Measurements from ENCODE around the gene SCAF8. TPM values are rescaled to one million over a fixed set of nuclear protein-coding genes. Genes with fewer than 3 reads are reported as not detected.
"Not testable (repeated sequence)": the region's sequence is repeated elsewhere in the genome, so short reads cannot be mapped to it uniquely, and the experiment has no call there.

The SCAF8 gene
- total RNA-seq, 2 experiments from 2014 or later, result 34.3 to 36.1 TPM

GRCh38 chr6:154806804-154807203, 73.6 kb downstream of the SCAF8 start:
- H3K9me3 Mint-ChIP-seq (ENCODE audit: low read depth), result no peaks in the 10 kb centered on the region
- H3K4me3 Mint-ChIP-seq, result no peak overlapping the region
- no peaks in the 10 kb centered on the region for H3K27me3 Mint-ChIP-seq
- no peak overlapping the region for H3K27ac Mint-ChIP-seq
- CTCF ChIA-PET, result interaction anchor here (0.9 to 5.5 kb wide), 4 partner anchors 33 to 133 kb away, joined by 3 to 55 read pairs (median 4); no protein-coding TSS in a partner anchor
- DNase-seq (no peak), ATAC-seq (no peak)
- H3K4me1 Mint-ChIP-seq, result no peaks in the 10 kb centered on the region
- peaks cover 36% of the 10 kb centered on the region for H3K36me3 Mint-ChIP-seq

- not testable (repeated sequence) for H3K27ac Mint-ChIP-seq; H3K27me3 Mint-ChIP-seq; H3K4me1 Mint-ChIP-seq; ATAC-seq; H3K9me3 Mint-ChIP-seq (ENCODE audit: low read depth); H3K4me3 Mint-ChIP-seq; DNase-seq
- CTCF ChIA-PET, result interaction anchor here (0.6 kb wide), 1 partner anchor 659 kb away, joined by 6 read pairs; no protein-coding TSS in a partner anchor
- peaks cover 41% of the 10 kb centered on the region for H3K36me3 Mint-ChIP-seq
These were observed 78.4 kb downstream of the SCAF8 start for GRCh38 chr6:154811663-154812062.

GRCh38 chr6:154814063-154814462, 80.8 kb downstream of the SCAF8 start:
- Mint-ChIP-seq H3K4me3 (no peak overlapping the region), H3K36me3 (peaks cover 45% of the 10 kb centered on the region), H3K27me3 (no peaks in the 10 kb centered on the region), H3K4me1 (no peaks in the 10 kb centered on the region), H3K9me3 (ENCODE audit: low read depth) (no peaks in the 10 kb centered on the region), H3K27ac (no peak overlapping the region)
- ATAC-seq (no peak), DNase-seq (no peak)
- CTCF ChIA-PET, result no interaction called here

- CTCF ChIA-PET, result interaction anchor here (2.5 kb wide), 1 partner anchor 141 kb away, joined by 5 read pairs; no protein-coding TSS in a partner anchor
- Mint-ChIP-seq H3K4me1 (no peaks in the 10 kb centered on the region), H3K27ac (no peak overlapping the region), H3K27me3 (no peaks in the 10 kb centered on the region), H3K9me3 (ENCODE audit: low read depth) (no peaks in the 10 kb centered on the region), H3K4me3 (no peak overlapping the region), H3K36me3 (peaks cover 38% of the 10 kb centered on the region)
- ATAC-seq, result no peak
- DNase-seq, result no peak
These were observed 83.0 kb downstream of the SCAF8 start for GRCh38 chr6:154815938-154816820.

- Mint-ChIP-seq H3K9me3 (ENCODE audit: low read depth) (no peaks in the 10 kb centered on the region), H3K27me3 (no peaks in the 10 kb centered on the region), H3K4me3 (no peak overlapping the region), H3K4me1 (no peaks in the 10 kb centered on the region), H3K27ac (no peak overlapping the region), H3K36me3 (peaks cover 44% of the 10 kb centered on the region)
- ATAC-seq, result no peak
- CTCF ChIA-PET, result no interaction called here
- no peak for DNase-seq
These were observed 87.9 kb downstream of the SCAF8 start for GRCh38 chr6:154821099-154821498.

- H3K4me1 Mint-ChIP-seq, result no peaks in the 10 kb centered on the region
- H3K27me3 Mint-ChIP-seq, result no peaks in the 10 kb centered on the region
- peaks cover 44% of the 10 kb centered on the region for H3K36me3 Mint-ChIP-seq
- no peak for ATAC-seq
- no peak overlapping the region for H3K4me3 Mint-ChIP-seq
- no peak overlapping the region for H3K27ac Mint-ChIP-seq
- DNase-seq, result no peak
- CTCF ChIA-PET, result no interaction called here
- no peaks in the 10 kb centered on the region for H3K9me3 Mint-ChIP-seq (ENCODE audit: low read depth)
These were observed 88.4 kb downstream of the SCAF8 start for GRCh38 chr6:154821638-154822037.

- no peak for DNase-seq
- H3K4me1 Mint-ChIP-seq, result peaks cover 3% of the 10 kb centered on the region
These were observed 89.8 kb downstream of the SCAF8 start for GRCh38 chr6:154822947-154823558.

GRCh38 chr6:154824076-154824475, 90.9 kb downstream of the SCAF8 start:
- Mint-ChIP-seq H3K27me3 (no peaks in the 10 kb centered on the region), H3K27ac (no peak overlapping the region), H3K4me3 (no peak overlapping the region), H3K9me3 (ENCODE audit: low read depth) (no peaks in the 10 kb centered on the region), H3K36me3 (peaks cover 44% of the 10 kb centered on the region), H3K4me1 (peaks cover 3% of the 10 kb centered on the region)
- DNase-seq (no peak), ATAC-seq (no peak)
- CTCF ChIA-PET, result no interaction called here

More at GRCh38 chr6:154822947-154823558, 89.8 kb downstream of the SCAF8 start:
- ATAC-seq, result no peak
- Mint-ChIP-seq H3K27ac (no peak overlapping the region), H3K9me3 (ENCODE audit: low read depth) (no peaks in the 10 kb centered on the region), H3K36me3 (peaks cover 45% of the 10 kb centered on the region), H3K4me3 (no peak overlapping the region), H3K27me3 (no peaks in the 10 kb centered on the region)
- CTCF ChIA-PET, result no interaction called here

GRCh38 chr6:154829970-154830369, 96.8 kb downstream of the SCAF8 start:
- no peak overlapping the region for H3K4me3 Mint-ChIP-seq
- H3K27ac Mint-ChIP-seq, result no peak overlapping the region
- peaks cover 41% of the 10 kb centered on the region for H3K36me3 Mint-ChIP-seq
- no peaks in the 10 kb centered on the region for H3K27me3 Mint-ChIP-seq
- DNase-seq (no peak), ATAC-seq (no peak)
- H3K9me3 Mint-ChIP-seq (ENCODE audit: low read depth), result no peaks in the 10 kb centered on the region
- H3K4me1 Mint-ChIP-seq, result peaks cover 7% of the 10 kb centered on the region
- CTCF ChIA-PET, result no interaction called here

GRCh38 chr6:154830771-154831170, 97.6 kb downstream of the SCAF8 start:
- ATAC-seq (no peak), DNase-seq (no peak)
- CTCF ChIA-PET, result interaction anchor here (0.7 kb wide), 1 partner anchor 62 kb away, joined by 3 read pairs; no protein-coding TSS in a partner anchor
- Mint-ChIP-seq H3K36me3 (peaks cover 41% of the 10 kb centered on the region), H3K27me3 (no peaks in the 10 kb centered on the region), H3K4me1 (peaks cover 7% of the 10 kb centered on the region), H3K27ac (no peak overlapping the region), H3K9me3 (ENCODE audit: low read depth) (no peaks in the 10 kb centered on the region), H3K4me3 (no peak overlapping the region)

GRCh38 chr6:154835307-154835706, 102.1 kb downstream of the SCAF8 start:
- Mint-ChIP-seq H3K4me1 (peaks cover 7% of the 10 kb centered on the region), H3K27ac (no peak overlapping the region), H3K27me3 (no peaks in the 10 kb centered on the region), H3K4me3 (no peak overlapping the region), H3K9me3 (ENCODE audit: low read depth) (no peaks in the 10 kb centered on the region), H3K36me3 (peaks cover 22% of the 10 kb centered on the region)
- CTCF ChIA-PET, result interaction anchor here (0.7 kb wide), 1 partner anchor 159 kb away, joined by 3 read pairs; no protein-coding TSS in a partner anchor
- DNase-seq, result no peak
- no peak for ATAC-seq

- Mint-ChIP-seq H3K4me3 (no peak overlapping the region), H3K36me3 (peaks cover 7% of the 10 kb centered on the region), H3K27ac (no peak overlapping the region), H3K27me3 (no peaks in the 10 kb centered on the region), H3K9me3 (ENCODE audit: low read depth) (no peaks in the 10 kb centered on the region), H3K4me1 (peaks cover 4% of the 10 kb centered on the region)
- no peak for ATAC-seq
- CTCF ChIA-PET, result interaction anchor here (2.5 kb wide), 1 partner anchor 164 kb away, joined by 7 read pairs; no protein-coding TSS in a partner anchor
- DNase-seq, result no peak
These were observed 106.3 kb downstream of the SCAF8 start for GRCh38 chr6:154839546-154839945.

GRCh38 chr6:154840363-154840762, 107.1 kb downstream of the SCAF8 start:
- H3K4me3 Mint-ChIP-seq, result no peak overlapping the region
- no peak overlapping the region for H3K27ac Mint-ChIP-seq
- CTCF ChIA-PET, result no interaction called here
- H3K9me3 Mint-ChIP-seq (ENCODE audit: low read depth), result no peaks in the 10 kb centered on the region
- DNase-seq (no peak), ATAC-seq (no peak)
- H3K27me3 Mint-ChIP-seq, result no peaks in the 10 kb centered on the region
- peaks cover 9% of the 10 kb centered on the region for H3K36me3 Mint-ChIP-seq
- peaks cover 3% of the 10 kb centered on the region for H3K4me1 Mint-ChIP-seq

- DNase-seq, result no peak
- ATAC-seq, result no peak
- peaks cover 9% of the 10 kb centered on the region for H3K36me3 Mint-ChIP-seq
- H3K27me3 Mint-ChIP-seq, result no peaks in the 10 kb centered on the region
- no peak overlapping the region for H3K4me3 Mint-ChIP-seq
- H3K27ac Mint-ChIP-seq, result no peak overlapping the region
- CTCF ChIA-PET, result no interaction called here
- peaks cover 3% of the 10 kb centered on the region for H3K4me1 Mint-ChIP-seq
- no peaks in the 10 kb centered on the region for H3K9me3 Mint-ChIP-seq (ENCODE audit: low read depth)
These were observed 107.9 kb downstream of the SCAF8 start for GRCh38 chr6:154841109-154841508.

Measured in activated CD8-positive, alpha-beta memory T cell treated with anti-CD3 and anti-CD28 coated beads, Interleukin-2, amount 10 ng/mL, durations not matched to agents 7 days and 5 days (primary cell).